Uterus (tissue), 2 donors: Measurements from ENCODE around the gene REV3L.

Experiments
- CTCF ChIP-seq, 4 experiments: fragments of 200-600 bp in 2 of 4; fragments of 450-650 bp in 2 of 4; sonication (generic) in 2 of 4; IDR thresholded peaks; one replicate each; pipeline ENCODE4 v1.5.1; 2016 to 2019; ENCODE audit warnings: antibody characterized with exemption in 4 of 4, mild to moderate bottlenecking in 2 of 4, moderate library complexity in 1 of 4
- POLR2A ChIP-seq, 2 donors: fragments of 450-650 bp; IDR thresholded peaks; one replicate each; pipeline ENCODE4 v1.6.1; 2016; ENCODE audit warnings: antibody characterized with exemption in 2 of 2, mild to moderate bottlenecking in 1 of 2, moderate library complexity in 1 of 2

GRCh38 chr6:111494951-111495635 is 12.1 kb upstream of the REV3L start:
- TF ChIP-seq CTCF (IDR thresholded peaks at IDR 0.05) (no peak), POLR2A (IDR thresholded peaks at IDR 0.05) (no peak)
